K562 (cell line): ENCODE results near the gene SEPTIN1. TPM values are rescaled to one million over a fixed set of nuclear protein-coding genes. Genes with fewer than 3 reads are reported as not detected.

ENCODE experiments used
- ATF7 ChIP-seq: fragments of 450-650 bp; IDR thresholded peaks from 2 replicates; pipeline ENCODE4 v1.7.1; 2014; ENCODE audit warnings: mild to moderate bottlenecking, moderate library complexity
- C11orf30 ChIP-seq: fragments of 450-650 bp; IDR thresholded peaks from 2 replicates; pipeline ENCODE4 v1.6.1; 2016; ENCODE audit warnings: low read depth, mild to moderate bottlenecking
- CC2D1A ChIP-seq: fragments of 450-650 bp; IDR thresholded peaks from 2 replicates; pipeline ENCODE4 v1.6.1; 2017; ENCODE audit warnings: mild to moderate bottlenecking
- COPS2 ChIP-seq: fragments of 450-650 bp; conservative IDR thresholded peaks from 2 replicates; pipeline ENCODE4 v1.6.1; 2016; ENCODE audit warnings: mild to moderate bottlenecking, moderate library complexity
- GATA2 ChIP-seq: sonication (generic); formaldehyde crosslinking; IDR thresholded peaks from 2 replicates; pipeline ENCODE4 v1.4.0; 2020; ENCODE audit warnings: mild to moderate bottlenecking, missing genetic modification reagents
- HCFC1 ChIP-seq: IDR thresholded peaks from 2 replicates; pipeline ENCODE4 v1.6.1; 2012; ENCODE audit warnings: low read depth, low read length, improper control_type of control experiment
- MAFG ChIP-seq: fragments of 450-650 bp; conservative IDR thresholded peaks from 2 replicates; pipeline ENCODE4 v1.6.1; 2016; ENCODE audit warnings: missing genetic modification characterization, missing compliant biosample characterization
- MXI1 ChIP-seq: IDR thresholded peaks from 2 replicates; pipeline ENCODE4 v1.6.1; 2011; ENCODE audit warnings: low read depth, mild to moderate bottlenecking, improper control_type of control experiment, low read length
- RBBP5 ChIP-seq: fragments of 200-600 bp; sonication (generic); IDR thresholded peaks from 2 replicates; pipeline ENCODE4 v1.6.1; 2012; ENCODE audit warnings: borderline replicate concordance, mild to moderate bottlenecking, low read length, control low read depth, inconsistent platforms; ENCODE audit not compliant: insufficient read depth, poor library complexity, severe bottlenecking
- RCOR1 ChIP-seq, 2 experiments: IDR thresholded peaks; 2 replicates each; pipeline ENCODE4 v1.6.1; 2012; ENCODE audit warnings: low read depth in 2 of 2, low read length in 2 of 2, borderline replicate concordance in 1 of 2, improper control_type of control experiment in 1 of 2
- SNIP1 ChIP-seq: fragments of 450-650 bp; IDR thresholded peaks from 2 replicates; pipeline ENCODE4 v1.7.1; 2017; ENCODE audit warnings: low read depth, mild to moderate bottlenecking
- ZKSCAN1 ChIP-seq: fragments of 150-350 bp; IDR thresholded peaks from 2 replicates; pipeline ENCODE4 v1.6.1; 2016; ENCODE audit warnings: low read depth, low read length
- ZNF12 ChIP-seq: sonication (generic); formaldehyde crosslinking; IDR thresholded peaks from 2 replicates; pipeline ENCODE4 v1.4.0; 2020; ENCODE audit warnings: mild to moderate bottlenecking, missing genetic modification reagents
- ZNF263 ChIP-seq: sonication (generic); formaldehyde crosslinking; IDR thresholded peaks from 2 replicates; pipeline ENCODE4 v1.8.0; 2022; ENCODE audit warnings: mild to moderate bottlenecking, missing genetic modification reagents, borderline replicate concordance
- ZNF316 ChIP-seq: fragments of 450-650 bp; IDR thresholded peaks from 2 replicates; pipeline ENCODE4 v1.6.1; 2016
- ZNF347 ChIP-seq: fragments of 450-650 bp; formaldehyde crosslinking; IDR thresholded peaks from 2 replicates; pipeline ENCODE4 v1.4.0; 2020; ENCODE audit warnings: low read depth, mild to moderate bottlenecking, moderate library complexity
- ZNF384 ChIP-seq: IDR thresholded peaks from 2 replicates; pipeline ENCODE4 v1.6.1; 2012; ENCODE audit warnings: low read depth, low read length, improper control_type of control experiment
- polyA plus RNA-seq, 8 experiments: library from polyadenylated mRNA; depleted of rRNA in 4 of 8; stranded (reverse) in 5 of 8; unstranded in 3 of 8; fragments of >200 nt; fragmentation: Nextera tagmentation in 2 of 8; fragmentation: Illumina TruSeq in 1 of 8; extraction: Ambion mirVana in 2 of 8; extraction: Trizol in 1 of 8; gene quantifications; 2 replicates each; pipeline versions ENCODE4 v1.2.1 to v1.2.3, GENCODE V29; 2011 to 2014; ENCODE audit warnings: inconsistent platforms in 1 of 8, missing spikeins in 1 of 8
- total RNA-seq, 7 experiments: library from RNA; depleted of rRNA in 6 of 7; stranded (reverse); fragments of >200 nt in 6 of 7; fragmentation: Illumina TruSeq in 2 of 7; extraction: Trizol in 2 of 7; gene quantifications; 2 replicates each; pipeline versions ENCODE4 v1.2.1 to v1.2.3, GENCODE V29; 2011 to 2021; ENCODE audit warnings: low replicate concordance in 1 of 7
- TF ChIP-seq, protein P1 (sequence below), 2 experiments: IDR thresholded peaks; 2 replicates each; pipeline ENCODE4 v1.6.1; 2012; ENCODE audit warnings: improper control_type of control experiment in 2 of 2, low read depth in 2 of 2, low read length in 2 of 2, borderline replicate concordance in 1 of 2
- TF ChIP-seq, protein P2 (sequence below): fragments of 450-650 bp; IDR thresholded peaks from 2 replicates; pipeline ENCODE4 v1.6.1; 2018; ENCODE audit warnings: mild to moderate bottlenecking, low read depth; ENCODE audit not compliant: partially characterized antibody
- TF ChIP-seq, protein P3 (sequence below): fragments of 450-650 bp; IDR thresholded peaks from 2 replicates; pipeline ENCODE4 v1.6.1; 2016
- TF ChIP-seq, protein P4 (sequence below): sonication (generic); formaldehyde crosslinking; IDR thresholded peaks from 2 replicates; pipeline ENCODE4 v1.8.0; 2022; ENCODE audit warnings: missing genetic modification reagents, mild to moderate bottlenecking, borderline replicate concordance
- TF ChIP-seq, protein P5 (sequence below): sonication (generic); formaldehyde crosslinking; IDR thresholded peaks from 2 replicates; pipeline ENCODE4 v1.9.0; 2022; ENCODE audit warnings: mild to moderate bottlenecking, missing genetic modification reagents

Gene SEPTIN1
- total and polyA plus RNA-seq, 9 of the 15 experiments (the other 6 are each of a cell fraction or from before 2014, with no cell fraction given) = 0.23 to 5.6 (median 1.7) TPM; not detected in 1

DNA sequence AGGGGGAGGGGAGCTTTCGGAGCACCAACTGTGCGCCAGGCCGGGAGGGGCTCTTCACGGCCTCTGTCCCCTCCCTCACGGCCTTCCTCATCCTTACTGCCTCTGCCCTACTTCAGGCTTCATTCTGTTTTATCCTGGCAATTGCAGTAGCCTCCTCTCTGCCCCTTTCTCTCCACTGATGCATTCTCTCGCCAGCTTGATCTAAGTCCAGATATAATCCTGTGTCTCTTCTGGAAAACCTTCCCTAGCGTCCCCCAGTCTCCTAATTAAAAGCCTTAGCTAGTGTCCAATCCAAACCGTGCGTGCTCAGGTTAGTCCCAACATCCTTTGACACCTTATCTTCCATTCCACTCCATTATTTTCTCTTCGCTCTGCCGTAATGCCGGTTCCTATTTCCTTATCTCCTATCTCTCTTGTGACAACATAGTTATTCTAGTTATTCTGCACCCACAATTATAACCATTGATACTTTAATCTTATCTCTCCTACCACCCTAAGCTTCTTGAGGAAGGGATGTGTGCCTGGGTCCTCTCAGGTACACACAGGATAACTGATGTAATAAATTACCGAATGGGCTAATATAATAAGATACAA is 13.7 kb upstream of the SEPTIN1 start (continued):
- TF ChIP-seq ATF7 (no peak), MXI1 (no peak), CC2D1A (no peak), C11orf30 (no peak), ZNF12 (CRISPR knock-in tag) (no peak), ZNF263 (no peak), HCFC1 (no peak), ZKSCAN1 (no peak), GATA2 (CRISPR knock-in tag) (peak; percentile 69), MAFG (tag) (no peak), SNIP1 (no peak), ZNF316 (no peak), ZNF347 (no peak), ZNF384 (no peak), RCOR1 (IDR thresholded peaks at IDR 0.05; ENCODE audit: borderline replicate concordance in 1 of 2, low read depth in 2 of 2, low read length in 2 of 2) (no peak), RBBP5 (no peak), COPS2 (no peak)
- TF ChIP-seq, protein P1, sequence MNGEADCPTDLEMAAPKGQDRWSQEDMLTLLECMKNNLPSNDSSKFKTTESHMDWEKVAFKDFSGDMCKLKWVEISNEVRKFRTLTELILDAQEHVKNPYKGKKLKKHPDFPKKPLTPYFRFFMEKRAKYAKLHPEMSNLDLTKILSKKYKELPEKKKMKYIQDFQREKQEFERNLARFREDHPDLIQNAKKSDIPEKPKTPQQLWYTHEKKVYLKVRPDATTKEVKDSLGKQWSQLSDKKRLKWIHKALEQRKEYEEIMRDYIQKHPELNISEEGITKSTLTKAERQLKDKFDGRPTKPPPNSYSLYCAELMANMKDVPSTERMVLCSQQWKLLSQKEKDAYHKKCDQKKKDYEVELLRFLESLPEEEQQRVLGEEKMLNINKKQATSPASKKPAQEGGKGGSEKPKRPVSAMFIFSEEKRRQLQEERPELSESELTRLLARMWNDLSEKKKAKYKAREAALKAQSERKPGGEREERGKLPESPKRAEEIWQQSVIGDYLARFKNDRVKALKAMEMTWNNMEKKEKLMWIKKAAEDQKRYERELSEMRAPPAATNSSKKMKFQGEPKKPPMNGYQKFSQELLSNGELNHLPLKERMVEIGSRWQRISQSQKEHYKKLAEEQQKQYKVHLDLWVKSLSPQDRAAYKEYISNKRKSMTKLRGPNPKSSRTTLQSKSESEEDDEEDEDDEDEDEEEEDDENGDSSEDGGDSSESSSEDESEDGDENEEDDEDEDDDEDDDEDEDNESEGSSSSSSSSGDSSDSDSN (IDR thresholded peaks at IDR 0.05; ENCODE audit: borderline replicate concordance in 1 of 2, low read depth in 2 of 2, low read length in 2 of 2) = no peak
- TF ChIP-seq, protein P2, sequence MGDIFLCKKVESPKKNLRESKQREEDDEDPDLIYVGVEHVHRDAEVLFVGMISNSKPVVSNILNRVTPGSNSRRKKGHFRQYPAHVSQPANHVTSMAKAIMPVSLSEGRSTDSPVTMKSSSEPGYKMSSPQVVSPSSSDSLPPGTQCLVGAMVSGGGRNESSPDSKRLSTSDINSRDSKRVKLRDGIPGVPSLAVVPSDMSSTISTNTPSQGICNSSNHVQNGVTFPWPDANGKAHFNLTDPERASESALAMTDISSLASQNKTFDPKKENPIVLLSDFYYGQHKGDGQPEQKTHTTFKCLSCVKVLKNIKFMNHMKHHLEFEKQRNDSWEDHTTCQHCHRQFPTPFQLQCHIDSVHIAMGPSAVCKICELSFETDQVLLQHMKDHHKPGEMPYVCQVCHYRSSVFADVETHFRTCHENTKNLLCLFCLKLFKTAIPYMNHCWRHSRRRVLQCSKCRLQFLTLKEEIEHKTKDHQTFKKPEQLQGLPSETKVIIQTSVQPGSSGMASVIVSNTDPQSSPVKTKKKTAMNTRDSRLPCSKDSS = no peak
- TF ChIP-seq, protein P3, sequence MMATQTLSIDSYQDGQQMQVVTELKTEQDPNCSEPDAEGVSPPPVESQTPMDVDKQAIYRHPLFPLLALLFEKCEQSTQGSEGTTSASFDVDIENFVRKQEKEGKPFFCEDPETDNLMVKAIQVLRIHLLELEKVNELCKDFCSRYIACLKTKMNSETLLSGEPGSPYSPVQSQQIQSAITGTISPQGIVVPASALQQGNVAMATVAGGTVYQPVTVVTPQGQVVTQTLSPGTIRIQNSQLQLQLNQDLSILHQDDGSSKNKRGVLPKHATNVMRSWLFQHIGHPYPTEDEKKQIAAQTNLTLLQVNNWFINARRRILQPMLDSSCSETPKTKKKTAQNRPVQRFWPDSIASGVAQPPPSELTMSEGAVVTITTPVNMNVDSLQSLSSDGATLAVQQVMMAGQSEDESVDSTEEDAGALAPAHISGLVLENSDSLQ = no peak
- TF ChIP-seq, protein P4, sequence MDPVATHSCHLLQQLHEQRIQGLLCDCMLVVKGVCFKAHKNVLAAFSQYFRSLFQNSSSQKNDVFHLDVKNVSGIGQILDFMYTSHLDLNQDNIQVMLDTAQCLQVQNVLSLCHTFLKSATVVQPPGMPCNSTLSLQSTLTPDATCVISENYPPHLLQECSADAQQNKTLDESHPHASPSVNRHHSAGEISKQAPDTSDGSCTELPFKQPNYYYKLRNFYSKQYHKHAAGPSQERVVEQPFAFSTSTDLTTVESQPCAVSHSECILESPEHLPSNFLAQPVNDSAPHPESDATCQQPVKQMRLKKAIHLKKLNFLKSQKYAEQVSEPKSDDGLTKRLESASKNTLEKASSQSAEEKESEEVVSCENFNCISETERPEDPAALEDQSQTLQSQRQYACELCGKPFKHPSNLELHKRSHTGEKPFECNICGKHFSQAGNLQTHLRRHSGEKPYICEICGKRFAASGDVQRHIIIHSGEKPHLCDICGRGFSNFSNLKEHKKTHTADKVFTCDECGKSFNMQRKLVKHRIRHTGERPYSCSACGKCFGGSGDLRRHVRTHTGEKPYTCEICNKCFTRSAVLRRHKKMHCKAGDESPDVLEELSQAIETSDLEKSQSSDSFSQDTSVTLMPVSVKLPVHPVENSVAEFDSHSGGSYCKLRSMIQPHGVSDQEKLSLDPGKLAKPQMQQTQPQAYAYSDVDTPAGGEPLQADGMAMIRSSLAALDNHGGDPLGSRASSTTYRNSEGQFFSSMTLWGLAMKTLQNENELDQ (CRISPR knock-in tag) = no peak
- TF ChIP-seq, protein P5, sequence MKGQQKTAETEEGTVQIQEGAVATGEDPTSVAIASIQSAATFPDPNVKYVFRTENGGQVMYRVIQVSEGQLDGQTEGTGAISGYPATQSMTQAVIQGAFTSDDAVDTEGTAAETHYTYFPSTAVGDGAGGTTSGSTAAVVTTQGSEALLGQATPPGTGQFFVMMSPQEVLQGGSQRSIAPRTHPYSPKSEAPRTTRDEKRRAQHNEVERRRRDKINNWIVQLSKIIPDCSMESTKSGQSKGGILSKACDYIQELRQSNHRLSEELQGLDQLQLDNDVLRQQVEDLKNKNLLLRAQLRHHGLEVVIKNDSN (CRISPR knock-in tag) = no peak
